Activated CD4-positive, alpha-beta T cell treated with anti-CD3 and anti-CD28 coated beads, Interleukin-2, amount 50 U/mL, for 48 hours (primary cell): ENCODE results near the gene RND2.
"Not testable (repeated sequence)": the region's sequence is repeated elsewhere in the genome, so short reads cannot be mapped to it uniquely, and the experiment has no call there.

Source experiments
- DNase-seq, 2 experiments: peaks; one replicate each; pipeline ENCODE4 v3.0.0-alpha.2; 2020

RND2 gene

DNA sequence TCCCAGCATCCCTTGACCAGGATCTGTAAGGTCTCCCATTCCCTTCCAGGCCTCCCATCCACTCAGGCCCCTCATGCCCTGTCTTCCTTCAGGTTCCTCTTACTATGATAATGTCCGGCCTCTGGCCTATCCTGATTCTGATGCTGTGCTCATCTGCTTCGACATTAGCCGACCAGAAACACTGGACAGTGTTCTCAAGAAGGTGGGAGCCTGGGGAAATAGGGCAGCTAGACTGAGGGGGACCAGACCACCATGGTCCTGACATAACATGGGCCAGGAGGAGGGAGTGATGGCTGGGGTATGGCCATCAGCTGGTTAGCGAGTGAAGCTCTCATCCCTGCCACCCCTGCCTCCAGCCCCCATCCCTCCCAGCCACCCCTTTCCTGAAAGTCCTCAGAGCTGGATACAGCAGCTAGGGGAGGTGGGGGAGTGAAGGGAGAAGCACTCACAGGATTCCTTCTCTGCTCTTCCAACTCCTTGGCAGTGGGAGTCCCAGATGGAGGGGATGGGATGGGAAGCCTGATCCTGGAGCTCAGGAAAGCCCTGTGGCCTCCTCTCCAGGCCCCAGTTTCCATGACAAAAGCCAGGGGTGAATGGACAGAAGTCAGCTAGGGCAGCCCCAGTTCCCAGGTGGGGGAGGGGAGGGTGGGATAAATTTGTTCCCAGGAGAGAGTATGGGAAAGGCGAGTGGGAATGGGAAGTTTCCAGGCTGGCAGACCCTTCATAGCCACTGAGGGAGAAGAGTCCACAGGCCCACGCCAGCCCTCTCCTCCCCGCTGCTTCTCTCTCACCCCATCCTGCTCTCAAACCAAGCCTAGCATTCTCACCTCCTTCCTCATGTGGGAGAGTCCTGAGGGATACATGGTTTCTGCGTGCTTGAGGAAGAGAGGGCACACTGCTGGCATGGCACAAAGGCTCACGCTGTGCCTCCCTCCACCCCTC, 2.3 kb downstream of the RND2 start:
- DNase-seq = no peak

DNA sequence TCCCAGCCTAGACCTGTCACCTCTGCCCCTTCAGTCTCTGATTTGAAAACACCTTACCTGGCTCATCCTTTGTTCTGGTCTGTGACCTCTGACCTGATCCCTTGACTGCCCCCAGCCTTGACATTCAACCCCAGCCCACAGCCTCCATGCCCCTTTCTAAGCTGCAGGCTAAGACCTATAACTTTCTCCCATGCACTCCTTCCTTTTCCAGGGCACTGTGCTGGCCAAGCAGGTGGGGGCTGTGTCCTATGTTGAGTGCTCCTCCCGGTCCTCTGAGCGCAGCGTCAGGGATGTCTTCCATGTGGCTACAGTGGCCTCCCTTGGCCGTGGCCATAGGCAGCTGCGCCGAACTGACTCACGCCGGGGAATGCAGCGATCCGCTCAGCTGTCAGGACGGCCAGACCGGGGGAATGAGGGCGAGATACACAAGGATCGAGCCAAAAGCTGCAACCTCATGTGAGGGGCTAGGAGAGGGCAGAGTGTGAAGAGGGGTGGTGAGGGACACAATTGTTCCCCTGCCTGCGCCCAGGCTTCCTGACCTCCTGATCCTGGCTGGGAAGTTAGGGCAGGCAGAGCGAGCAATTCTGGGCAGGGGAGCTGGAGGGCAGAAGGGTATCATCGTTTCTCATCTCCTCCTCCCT, 3.3 kb downstream of the RND2 start:
- no peak for DNase-seq

DNA sequence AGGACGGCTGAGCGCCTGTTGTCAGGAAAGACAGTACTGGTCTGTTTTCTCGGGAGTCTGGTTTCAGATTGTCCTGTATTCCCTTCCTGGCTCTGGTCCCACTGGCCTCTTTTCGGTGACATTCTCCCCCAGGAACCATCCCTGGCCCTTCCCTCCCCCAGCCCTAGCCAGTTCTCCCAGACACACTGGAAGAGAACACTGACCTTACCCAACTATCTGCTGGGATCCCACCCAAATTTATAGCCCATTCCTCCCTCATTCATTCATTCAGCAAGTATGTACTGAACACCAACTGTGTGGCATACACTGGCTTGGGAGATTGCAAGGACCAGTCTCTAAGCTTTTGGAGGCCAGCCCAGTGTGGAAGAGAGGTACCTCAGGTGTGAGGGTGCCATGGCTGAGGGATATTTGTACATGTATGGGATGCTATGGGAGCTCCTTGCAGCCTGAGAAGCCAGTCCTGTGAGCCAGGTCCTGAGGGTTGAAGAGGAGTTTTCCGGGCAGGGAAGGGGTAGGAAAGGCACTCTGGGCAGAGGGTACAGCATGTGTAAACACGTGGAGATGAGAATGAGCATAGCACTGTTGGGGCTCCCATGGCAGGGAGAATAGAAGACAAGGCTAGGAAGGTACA, 5.2 kb downstream of the RND2 start:
- DNase-seq = no peak

DNA sequence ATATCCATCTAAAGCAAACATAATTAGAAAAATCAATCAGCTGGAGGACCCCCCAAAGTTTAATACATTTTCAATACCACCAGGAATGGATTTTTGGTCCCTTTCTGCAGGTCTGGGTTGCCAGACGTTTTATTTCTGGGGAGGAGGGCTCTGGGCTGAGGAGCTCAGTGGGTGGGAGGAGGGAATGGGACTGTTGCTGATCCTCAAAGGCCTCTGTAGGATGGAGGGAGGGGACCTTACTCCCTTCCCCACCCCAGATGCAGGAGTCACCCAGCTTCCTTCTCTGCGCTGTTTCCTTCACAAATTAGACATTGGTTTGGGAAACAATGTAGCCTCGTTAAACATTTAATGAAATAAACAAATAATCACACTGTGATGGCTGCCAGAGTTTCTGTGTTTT, 6.6 kb downstream of the RND2 start:
- no peak for DNase-seq

DNA sequence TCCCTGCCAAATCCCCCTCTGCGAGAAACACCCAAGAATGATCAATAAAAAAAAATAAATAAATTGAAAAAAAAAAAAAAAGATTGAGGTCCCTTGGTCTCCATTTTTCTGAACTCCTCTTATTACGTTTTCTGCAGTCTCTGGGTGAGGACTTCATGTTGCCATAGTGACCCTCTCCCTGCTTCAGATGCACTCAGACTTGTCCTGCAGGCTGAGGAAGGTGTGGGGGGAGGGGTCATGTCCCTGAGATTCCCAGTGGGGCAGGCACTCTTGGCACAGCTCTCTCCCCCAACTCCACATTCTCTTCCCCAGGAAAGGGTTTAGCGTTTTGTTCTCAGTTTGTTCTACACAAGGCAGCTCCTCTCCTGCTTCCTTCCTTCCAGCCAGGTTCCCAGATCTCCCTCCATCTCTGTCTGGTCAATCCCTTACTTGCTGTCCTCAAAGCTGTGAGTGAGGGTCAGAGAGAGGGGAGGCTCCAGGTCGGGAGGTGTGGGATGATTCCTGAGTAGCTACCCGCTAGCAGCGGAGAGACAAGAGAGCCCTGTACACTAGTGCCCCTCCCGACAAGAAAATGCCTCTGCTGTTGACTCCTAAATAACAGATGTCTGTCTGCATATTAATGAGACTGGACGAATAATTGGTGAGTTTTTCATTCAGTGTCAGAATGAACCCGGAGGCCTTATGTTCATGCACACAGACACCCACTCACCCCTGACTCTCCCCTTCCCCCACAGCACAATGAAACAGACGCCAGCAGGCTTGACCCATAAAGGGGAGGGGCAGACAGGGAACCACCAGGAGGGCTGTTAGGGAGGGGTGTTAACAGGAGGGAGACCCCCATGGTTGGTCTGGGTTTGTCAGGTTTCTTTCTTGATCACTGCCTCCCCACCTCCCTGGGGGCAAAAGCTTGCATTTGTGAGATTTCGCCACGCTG, 9.2 kb downstream of the RND2 start:
- no peak for DNase-seq

DNA sequence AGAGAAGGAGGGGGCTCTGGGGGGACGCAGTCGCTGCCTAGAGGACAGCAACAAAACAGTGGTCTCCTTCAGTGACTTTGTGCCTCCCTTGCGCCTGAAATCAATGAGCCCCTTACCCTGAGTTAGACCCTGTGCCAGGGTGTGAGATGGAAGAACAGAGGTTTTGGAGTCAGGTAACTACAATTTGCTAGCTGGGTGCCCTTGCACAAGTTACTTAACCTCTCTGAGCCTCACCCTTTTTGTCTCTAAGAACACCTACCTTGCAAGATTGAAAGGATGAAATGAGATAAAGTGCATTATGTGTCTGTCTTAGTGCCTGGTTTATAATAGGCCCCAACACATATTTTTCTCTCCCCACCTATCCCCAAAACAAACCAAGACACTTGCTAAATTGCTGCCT, 9.9 kb downstream of the RND2 start:
- no peak for DNase-seq

DNA sequence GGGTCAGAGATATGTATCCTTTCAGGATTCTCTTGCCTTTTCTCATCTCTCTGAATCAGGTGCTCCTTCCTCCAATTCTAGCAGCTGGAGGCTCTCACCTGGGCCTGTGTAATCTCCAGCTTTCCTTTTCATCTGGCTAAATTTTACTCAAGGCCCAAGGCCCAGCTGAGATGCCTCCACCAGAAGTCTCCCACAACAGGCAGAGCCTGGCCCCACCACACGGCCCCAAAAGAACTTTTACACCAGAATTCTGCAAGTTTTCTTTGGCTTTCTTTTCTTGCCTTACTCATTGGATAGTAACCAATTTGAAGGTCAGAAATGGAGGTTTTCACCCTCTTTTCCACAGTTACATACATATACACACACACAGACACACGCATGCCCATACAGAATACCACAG, 14.6 kb downstream of the RND2 start:
- DNase-seq = no peak

DNA sequence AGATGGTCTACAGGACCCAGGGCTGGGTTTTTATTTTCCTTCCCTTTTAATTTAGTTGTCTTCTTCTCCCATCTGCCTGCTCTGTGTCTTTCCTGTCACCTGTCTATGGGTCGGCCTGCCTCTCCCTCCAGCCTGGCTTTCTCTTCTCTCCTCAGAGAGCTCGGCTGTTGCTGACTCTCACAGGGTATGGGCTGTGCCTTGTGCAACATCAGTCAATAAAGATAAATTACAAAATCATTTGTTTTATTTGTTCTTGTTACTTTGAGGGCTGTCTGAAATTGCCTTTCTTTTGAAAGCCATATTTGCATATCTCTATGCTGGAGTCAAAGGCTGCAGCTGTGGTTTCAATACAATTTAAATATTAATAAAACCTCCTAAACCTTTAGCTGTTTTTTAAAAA, 15.6 kb downstream of the RND2 start:
- no peak for DNase-seq

DNA sequence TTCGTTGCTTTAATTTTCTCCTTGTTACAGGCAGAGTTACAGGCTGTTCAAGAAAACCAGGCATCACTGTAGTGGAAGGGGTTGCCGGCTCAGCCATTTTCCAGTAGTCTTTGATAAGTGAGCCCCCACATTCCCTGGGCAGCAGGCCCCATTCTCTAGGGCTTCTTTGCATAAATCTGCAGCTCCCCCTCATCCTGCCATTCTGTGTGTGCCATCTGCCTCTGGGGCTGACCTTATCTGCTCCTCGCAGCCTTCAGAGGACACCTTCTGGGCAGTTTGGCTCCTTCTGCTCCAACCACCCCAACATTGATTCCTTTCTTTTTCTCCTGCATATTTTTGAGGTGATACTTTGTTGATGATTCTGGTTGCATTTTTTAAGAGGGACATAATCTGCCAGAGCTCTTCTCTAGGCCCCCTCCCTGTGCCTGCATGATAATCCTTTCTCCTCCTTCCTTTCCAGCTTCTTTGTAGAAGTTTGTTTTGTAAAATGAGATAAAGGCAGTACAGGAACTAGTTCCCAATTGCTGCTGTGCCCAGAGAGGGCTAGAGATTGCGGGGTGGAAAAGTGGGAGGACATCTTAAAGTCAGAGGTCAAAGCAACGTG, 17.1 kb downstream of the RND2 start:
- no peak for DNase-seq

DNA sequence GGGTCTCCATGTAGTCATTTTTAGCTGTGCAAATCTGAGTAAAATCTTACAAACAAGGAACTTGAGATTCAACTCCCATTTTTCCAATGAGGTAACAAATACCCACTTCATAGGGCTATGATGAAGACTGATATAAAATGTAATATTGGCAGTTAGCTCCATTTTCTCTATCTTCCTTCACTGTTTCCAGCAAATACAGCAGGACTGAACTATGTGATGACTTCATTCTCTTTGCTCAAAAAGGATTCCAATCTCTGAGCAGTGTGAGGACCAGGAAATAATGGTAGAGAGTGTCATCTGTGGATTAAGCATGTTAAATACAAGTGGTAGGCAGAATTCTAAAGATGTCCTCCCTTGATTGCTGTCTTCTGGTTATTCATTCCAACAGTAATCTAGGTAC, 18.3 kb downstream of the RND2 start:
- DNase-seq = no peak

DNA sequence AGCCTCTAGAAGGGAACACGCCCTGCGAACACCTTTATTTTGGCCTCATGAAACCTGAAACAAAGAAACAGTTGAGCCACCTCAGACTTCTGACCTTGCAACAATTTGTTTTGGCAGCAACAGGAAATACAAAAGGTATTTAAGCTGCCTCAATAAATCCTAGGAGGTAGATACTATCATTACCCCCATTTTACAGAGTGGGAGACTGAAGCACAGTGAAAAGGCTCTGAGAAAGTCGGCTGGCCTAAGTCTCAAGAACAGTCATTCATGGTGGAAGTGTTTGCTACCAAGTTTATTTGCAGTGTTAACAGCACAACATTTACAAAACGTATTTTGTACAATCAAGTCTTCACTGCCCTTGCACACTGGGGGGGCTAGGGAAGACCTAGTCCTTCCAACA, 19.0 kb downstream of the RND2 start:
- DNase-seq = no peak

DNA sequence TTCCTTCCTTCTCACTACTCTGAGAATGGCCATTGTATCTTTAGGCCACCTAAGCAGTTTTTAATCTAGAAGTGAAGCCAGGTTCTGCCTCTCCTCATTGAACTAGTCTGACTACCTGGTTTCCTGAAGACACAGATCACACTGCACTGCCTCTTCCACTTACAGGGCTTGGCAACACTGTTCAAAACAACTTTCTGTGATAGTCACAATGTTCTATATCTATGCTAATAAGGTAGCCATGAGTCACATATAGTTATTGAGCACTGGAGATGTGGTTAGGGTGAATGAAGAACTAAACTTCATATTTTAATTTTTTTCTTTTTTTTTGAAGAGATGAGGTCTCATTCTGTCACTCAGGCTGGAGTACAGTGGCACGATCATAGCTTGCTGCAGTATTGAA, 26.9 kb downstream of the RND2 start:
- no peak for DNase-seq

DNA sequence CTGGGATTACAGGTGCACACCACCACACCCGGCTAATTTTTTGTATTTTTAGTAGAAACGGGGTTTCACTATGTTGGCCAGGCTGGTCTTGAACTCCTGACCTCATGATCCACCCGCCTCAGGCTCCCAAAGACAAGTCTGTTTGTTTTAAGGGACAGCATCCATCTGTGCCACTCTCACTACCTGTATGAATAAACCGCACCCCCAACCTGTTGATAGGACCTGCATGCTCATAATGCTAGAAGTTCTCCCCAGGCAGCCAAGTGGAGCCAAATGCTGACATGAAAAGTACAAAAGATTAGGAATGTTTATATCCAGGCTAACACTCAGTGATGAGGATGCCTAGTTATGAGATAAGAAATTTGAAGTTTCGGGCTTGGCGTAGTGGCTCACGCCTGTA, 28.0 kb downstream of the RND2 start:
- DNase-seq = not testable (repeated sequence)

DNA sequence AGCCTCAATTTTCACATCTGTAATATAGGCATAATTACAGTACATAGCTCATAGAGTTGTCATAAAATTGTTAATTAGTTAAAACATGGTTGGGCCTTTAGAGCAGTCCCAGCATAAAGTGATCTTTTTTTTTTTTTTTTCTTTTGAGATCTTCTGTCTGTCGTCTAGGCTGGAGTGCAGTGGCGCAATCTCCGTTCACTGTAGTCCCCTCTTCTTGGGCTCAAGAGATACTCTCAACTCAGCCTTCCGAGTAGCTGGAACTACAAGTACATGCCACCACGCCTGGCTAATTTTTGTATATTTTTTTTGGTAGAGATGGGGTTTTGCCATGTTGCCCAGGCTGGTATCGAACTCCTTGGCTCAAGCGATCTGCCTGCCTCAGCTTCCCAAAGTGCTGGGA, 31.0 kb downstream of the RND2 start:
- DNase-seq = no peak

DNA sequence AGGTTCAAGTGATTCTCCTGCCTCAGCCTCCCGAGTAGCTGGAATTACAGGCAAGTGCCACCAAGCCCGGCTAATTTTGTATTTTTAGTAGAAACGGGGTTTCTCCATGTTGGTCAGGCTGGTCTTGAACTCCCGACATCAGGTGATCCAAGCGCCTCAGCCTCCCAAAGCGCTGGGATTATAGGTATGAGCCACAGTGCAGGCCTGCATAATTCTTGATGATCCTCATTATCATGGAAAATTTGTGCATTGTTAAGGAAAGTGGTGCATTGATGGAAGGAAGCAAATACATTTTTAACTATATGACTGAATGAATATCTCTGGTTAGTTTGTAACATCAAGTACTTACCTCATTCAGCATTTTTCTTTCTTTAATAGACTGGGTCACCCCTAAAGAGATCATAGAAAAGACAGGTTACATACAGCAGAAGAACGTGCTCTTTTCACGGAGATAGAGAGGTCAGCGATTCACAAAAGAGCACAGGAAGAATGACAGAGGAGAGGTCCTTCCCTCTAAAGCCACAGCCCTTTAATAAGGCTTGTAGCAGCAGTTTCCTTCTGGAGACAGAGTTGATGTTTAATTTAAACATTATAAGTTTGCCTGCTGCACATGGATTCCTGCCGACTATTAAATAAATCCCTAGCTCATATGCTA, 38.1 kb downstream of the RND2 start:
- no peak for DNase-seq

DNA sequence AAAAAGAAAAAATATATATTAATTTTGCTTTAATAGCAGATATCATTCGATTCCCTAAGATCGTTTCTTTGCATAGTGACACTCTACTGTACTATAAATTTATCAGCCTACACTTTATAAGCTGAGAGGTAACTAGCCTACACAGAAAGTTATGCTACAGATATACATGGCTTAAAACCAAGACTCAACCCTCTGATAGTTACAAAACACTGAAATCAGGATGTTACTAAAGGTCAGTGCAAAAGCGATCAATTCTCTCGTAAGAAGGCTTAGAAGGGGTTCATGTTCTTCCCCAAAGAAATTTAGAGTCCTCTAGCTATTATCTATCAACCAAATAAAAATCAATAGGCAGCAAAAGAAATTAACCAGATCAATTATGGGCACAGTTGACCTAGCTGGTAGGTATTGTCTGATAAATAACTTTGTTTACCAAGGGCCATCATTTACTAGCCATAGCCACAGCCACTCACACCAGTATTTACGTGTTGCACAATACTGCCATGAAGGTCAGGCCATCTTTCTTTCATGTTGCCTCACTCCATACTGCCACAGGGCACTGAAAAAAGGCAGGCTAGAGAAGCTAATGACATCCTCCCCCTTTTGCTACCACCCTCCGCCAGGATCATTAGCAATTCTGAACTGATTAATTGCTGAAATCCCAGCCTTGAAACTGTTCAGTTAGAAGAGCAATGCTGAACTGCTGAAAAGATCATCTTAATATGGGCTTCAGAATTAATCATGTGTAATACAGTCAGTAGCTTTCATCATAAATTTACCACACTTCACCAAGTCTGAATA, 43.7 kb downstream of the RND2 start:
- no peak for DNase-seq

DNA sequence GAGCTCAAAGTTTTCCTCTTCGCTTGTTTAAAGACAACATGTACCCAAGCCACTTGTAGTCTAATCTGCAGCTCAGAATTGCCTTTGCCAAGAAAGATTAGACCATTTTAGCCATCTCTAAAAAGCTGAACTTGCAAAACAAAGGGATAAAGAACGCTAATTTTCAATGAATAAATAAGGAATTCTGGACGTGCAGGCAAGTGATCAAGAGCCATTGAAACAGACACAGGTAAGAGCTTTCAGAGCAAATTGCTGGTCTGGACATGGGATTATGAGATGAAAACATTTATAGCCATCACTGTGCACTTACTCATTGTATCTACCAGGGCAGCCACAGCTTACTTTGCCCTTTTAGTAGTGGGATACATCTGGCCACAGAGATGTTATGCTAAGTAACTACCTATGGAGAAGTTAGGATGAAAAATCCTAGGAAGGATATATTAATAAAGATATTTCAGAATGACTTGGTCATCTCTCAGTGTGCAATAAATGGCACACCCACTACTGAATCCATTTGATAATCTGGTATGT, 44.4 kb downstream of the RND2 start:
- DNase-seq = no peak

DNA sequence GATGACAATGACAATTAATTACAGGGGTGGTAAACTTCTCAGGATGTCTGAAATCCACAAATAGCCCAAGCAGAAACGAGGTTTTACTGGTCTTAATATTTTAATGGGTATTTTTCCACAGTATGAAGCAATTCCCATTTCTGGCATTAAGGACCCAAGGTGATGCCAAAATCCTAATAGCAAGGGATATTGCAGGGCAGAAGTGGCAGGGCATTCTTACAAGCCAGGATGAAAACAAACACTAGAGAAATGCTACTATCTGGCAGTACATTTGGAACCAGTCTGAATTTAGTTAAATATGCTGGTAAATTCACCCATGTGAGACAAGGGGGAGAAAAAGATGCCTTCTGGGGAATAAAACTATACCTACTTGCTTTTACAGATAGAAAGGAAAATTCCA, 45.2 kb downstream of the RND2 start:
- no peak for DNase-seq

DNA sequence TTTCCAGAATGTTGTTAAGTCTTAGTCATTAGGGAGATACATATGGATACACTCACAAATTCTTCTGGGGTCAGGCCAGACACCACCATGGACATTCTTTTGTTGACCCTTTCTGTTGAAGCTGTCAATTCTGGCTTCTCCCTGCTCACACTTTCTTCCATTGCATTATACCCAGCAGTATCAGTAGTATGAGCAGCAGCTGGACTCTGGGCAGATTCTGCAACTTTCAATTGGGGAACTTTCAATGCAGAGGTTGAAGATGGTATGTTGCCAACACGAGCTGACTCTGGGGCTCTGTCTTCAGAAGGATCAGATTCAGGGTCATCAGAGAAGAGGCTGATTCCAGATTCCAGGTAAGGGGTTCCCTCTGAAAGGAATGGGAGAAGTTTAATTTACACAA, 45.8 kb downstream of the RND2 start:
- no peak for DNase-seq

DNA sequence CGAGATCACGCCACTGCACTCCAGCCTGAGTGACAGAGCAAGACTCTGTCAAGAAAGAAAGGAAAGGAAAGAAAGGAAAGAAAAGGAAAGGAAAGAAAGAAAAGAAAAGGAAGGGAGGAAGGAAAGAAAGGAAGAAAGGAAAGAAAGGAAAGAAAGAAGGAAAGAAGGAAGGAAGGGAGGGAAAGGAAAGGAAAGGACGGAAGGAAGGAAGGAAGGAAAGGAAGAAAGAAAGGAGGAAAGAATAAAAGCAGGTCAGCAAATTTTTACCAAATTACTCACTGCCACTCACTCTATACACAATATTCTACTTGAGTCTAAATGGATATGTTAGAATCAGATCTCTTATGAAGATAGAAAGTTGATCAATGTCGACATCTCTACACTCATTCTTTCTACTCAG, 49.8 kb downstream of the RND2 start:
- DNase-seq = no peak
